Left lung (tissue), 10 donors: ENCODE results near the gene PDE4D. TPM values are rescaled to one million over a fixed set of nuclear protein-coding genes. Genes with fewer than 3 reads are reported as not detected.

ENCODE experiments used
- ATAC-seq: fragments of 200-7000 bp; cut with Tn5 transposase; one replicate; pipeline ENCODE4 v1.9.1; 2020; ENCODE audit warnings: moderate library complexity
- DNase-seq, 4 donors: peaks; one replicate each; pipeline ENCODE4 v3.0.0-alpha.2; 2013 to 2020
- H3K27ac ChIP-seq, 2 donors: fragments of 200-600 bp; sonication (generic) in 1 of 2; one replicate each; pipeline versions ENCODE4 v1.5.0 to v1.8.0; 2020 to 2021
- H3K27me3 ChIP-seq, 2 donors: fragments of 200-600 bp; sonication (generic) in 1 of 2; one replicate each; pipeline versions ENCODE4 v1.5.0 to v1.8.0; 2020 to 2021
- H3K36me3 ChIP-seq, 2 donors: fragments of 200-600 bp; sonication (generic) in 1 of 2; one replicate each; pipeline versions ENCODE4 v1.5.0 to v1.8.0; 2020 to 2021
- H3K4me1 ChIP-seq, 2 donors: fragments of 200-600 bp; one replicate each; pipeline ENCODE4 v1.8.0; 2021
- H3K4me3 ChIP-seq, 2 donors: fragments of 200-600 bp; sonication (generic) in 1 of 2; one replicate each; pipeline versions ENCODE4 v1.5.0 to v1.8.0; 2020 to 2021; ENCODE audit warnings: mild to moderate bottlenecking in 1 of 2
- H3K9me3 ChIP-seq, 2 donors: fragments of 200-600 bp; sonication (generic) in 1 of 2; one replicate each; pipeline versions ENCODE4 v1.5.0 to v1.8.0; 2020 to 2021
- CTCF ChIP-seq, 2 donors: fragments of 200-600 bp; sonication (generic) in 1 of 2; IDR thresholded peaks; one replicate each; pipeline versions ENCODE4 v1.5.0 to v1.8.0; 2021; ENCODE audit warnings: antibody characterized with exemption in 2 of 2
- intact Hi-C, 2 donors: fragments of 100-400 bp; cut with DNase I; formaldehyde crosslinking; loops; one replicate each; pipeline versions ENCODE4 v1.11.2 to v1.14.2; 2022
- polyA plus RNA-seq, 6 donors: library from polyadenylated mRNA; unstranded; fragments of 120-200 nt; gene quantifications; one replicate each; pipeline ENCODE4 v1.2.1, GENCODE V29; 2013; ENCODE audit not compliant: insufficient read length in 6 of 6
- total RNA-seq, 2 donors: library from RNA; stranded (reverse); fragmentation: NEBNext Ultra II Directional; extraction: Animal tissue kit (Norgen Biotek cat#: 25700); gene quantifications; one replicate each; pipeline ENCODE4 v1.2.1, GENCODE V29; 2021
- donor health status: DM: no; HTN: yes; CAD: no.
- donor health status: DM: no; HTN: no; CAD: no.

The PDE4D gene
- total and polyA plus RNA-seq, 8 donors, result 21.4 to 57.1 (median 25.4) TPM

DNA sequence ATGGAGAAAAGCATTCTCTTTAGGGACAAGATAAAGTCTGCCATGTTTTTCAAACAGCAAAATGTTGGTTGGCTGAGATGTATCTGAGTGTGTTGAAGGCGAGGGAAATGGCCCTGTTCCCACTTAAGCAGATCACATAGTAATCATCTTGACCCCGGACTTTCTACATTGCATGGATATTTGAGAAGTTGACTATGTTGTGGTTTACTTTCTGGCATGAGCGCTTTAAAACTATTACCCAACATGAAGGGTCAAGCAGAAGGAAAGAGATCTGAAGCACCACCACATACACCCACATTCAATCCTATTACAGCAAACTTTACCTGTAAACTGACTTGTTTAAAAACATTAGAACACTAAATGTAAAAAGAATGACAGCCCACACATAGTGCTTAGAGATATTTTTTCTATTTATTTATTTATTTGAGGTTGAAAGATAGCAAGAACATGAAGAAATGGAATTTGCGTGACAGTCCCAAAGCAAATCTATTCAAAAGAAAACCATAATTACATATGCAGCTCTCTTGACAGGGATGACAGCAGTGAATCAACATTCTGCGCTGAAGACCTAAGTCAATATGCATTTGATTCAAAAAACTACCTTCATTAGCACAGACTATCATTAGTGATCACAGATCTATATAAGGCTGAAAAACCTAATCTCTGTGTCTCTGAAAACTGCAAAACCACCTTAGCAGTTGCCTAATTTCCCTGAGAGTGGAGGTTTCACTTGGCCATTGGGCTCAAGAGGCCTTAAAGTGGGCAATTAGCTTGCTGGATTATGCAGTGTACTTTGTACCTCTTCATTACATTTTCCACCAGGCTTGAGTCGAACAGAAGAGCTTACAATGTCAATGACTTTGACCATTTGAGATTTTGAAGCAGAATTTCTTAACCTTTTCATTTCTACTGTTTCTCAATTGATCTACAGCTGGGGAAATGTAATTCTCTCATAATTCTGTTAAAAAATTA, 195.0 kb downstream of the PDE4D start:
- DNase-seq (peak in 1 of 4 donors; percentile 11), ATAC-seq (peak; percentile 82)
- Histone ChIP-seq H3K4me3 (no peak overlapping the region), H3K27ac (peak overlapping the region in 1 of 2 donors; percentile 58), H3K4me1 (no peaks in the 10 kb centered on the region), H3K9me3 (no peaks in the 10 kb centered on the region), H3K36me3 (no peaks in the 10 kb centered on the region), H3K27me3 (no peaks in the 10 kb centered on the region)
- intact Hi-C loops, result no loop called here
- TF ChIP-seq CTCF (IDR thresholded peaks at IDR 0.05), result no peak

DNA sequence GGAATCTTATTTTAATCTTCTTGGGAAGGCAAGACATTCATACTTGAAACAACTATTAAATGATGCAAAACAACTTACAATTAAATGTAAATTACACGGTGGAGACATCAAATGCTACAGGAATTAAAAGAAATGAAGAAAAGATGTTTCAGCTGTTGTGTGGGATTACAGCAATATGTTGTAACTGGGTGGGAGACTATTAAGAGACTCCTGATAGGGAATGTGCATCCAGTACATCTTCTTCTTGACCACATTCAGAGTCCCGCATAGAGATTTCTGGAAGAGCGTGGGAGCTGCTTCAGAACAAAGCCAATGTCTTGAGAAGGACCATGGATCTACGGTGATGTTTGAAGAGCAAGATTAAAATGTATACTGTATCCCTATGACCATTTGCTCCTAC, 199.1 kb downstream of the PDE4D start:
- DNase-seq (no peak), ATAC-seq (no peak)
- Histone ChIP-seq H3K27me3 (no peaks in the 10 kb centered on the region), H3K9me3 (no peaks in the 10 kb centered on the region), H3K27ac (no peak overlapping the region), H3K4me1 (no peaks in the 10 kb centered on the region), H3K36me3 (no peaks in the 10 kb centered on the region), H3K4me3 (no peak overlapping the region)
- TF ChIP-seq CTCF (IDR thresholded peaks at IDR 0.05), result no peak
- intact Hi-C loops, result no loop called here

GRCh38 chr5:59693492-59694309, 199.8 kb downstream of the PDE4D start:
- Histone ChIP-seq H3K27me3 (no peaks in the 10 kb centered on the region), H3K4me3 (no peak overlapping the region), H3K4me1 (no peaks in the 10 kb centered on the region), H3K27ac (no peak overlapping the region), H3K36me3 (no peaks in the 10 kb centered on the region), H3K9me3 (no peaks in the 10 kb centered on the region)
- intact Hi-C loops, result no loop called here
- DNase-seq (peak in 2 of 4 donors; percentile 72 to 77), ATAC-seq (peak; percentile 39)
- TF ChIP-seq CTCF (IDR thresholded peaks at IDR 0.05), result no peak

GRCh38 chr5:59685793-59686192, 207.7 kb downstream of the PDE4D start:
- Histone ChIP-seq H3K4me1 (peaks cover 0 to 4% of the 10 kb centered on the region in 2 donors), H3K9me3 (no peaks in the 10 kb centered on the region), H3K4me3 (no peak overlapping the region), H3K27me3 (no peaks in the 10 kb centered on the region), H3K36me3 (no peaks in the 10 kb centered on the region), H3K27ac (no peak overlapping the region)
- intact Hi-C loops, result no loop called here
- peak in 1 of 4 donors; percentile 30 for DNase-seq
- TF ChIP-seq CTCF (IDR thresholded peaks at IDR 0.05), result no peak
- no peak for ATAC-seq

GRCh38 chr5:59685191-59685530, 208.4 kb downstream of the PDE4D start:
- H3K4me1 ChIP-seq, result peaks cover 0 to 4% of the 10 kb centered on the region in 2 donors
- H3K36me3 ChIP-seq, result no peaks in the 10 kb centered on the region
- intact Hi-C loops, result no loop called here
- H3K9me3 ChIP-seq, result no peaks in the 10 kb centered on the region
- TF ChIP-seq CTCF (IDR thresholded peaks at IDR 0.05), result no peak
- no peak overlapping the region for H3K4me3 ChIP-seq
- H3K27ac ChIP-seq, result no peak overlapping the region
- DNase-seq (no peak), ATAC-seq (no peak)
- H3K27me3 ChIP-seq, result no peaks in the 10 kb centered on the region
